Prostate gland (tissue), 2 donors: ENCODE measurements around the gene PAN3. TPM values are rescaled to one million over a fixed set of nuclear protein-coding genes. Genes with fewer than 3 reads are reported as not detected.

Experiments used
- DNase-seq: peaks from one replicate; pipeline ENCODE4 v3.0.0-alpha.2; 2019; ENCODE audit warnings: low spot score
- H3K27ac ChIP-seq, 2 donors: fragments of 200-600 bp; sonication (generic); 2 replicates each; pipeline ENCODE4 v1.5.1; 2017 to 2019
- H3K27me3 ChIP-seq: fragments of 200-600 bp; sonication (generic); replicated peaks from 2 replicates; pipeline ENCODE4 v1.5.1; 2019; ENCODE audit not compliant: insufficient read depth
- H3K36me3 ChIP-seq, 2 donors: fragments of 200-600 bp; sonication (generic); 1 replicate in 1 of 2; 2 replicates in 1 of 2; pipeline versions ENCODE4 v1.5.1 to v1.8.1; 2017 to 2019
- H3K4me1 ChIP-seq: fragments of 200-600 bp; sonication (generic); replicated peaks from 2 replicates; pipeline ENCODE4 v1.5.1; 2019
- H3K4me3 ChIP-seq, 2 donors: fragments of 200-600 bp; sonication (generic); 2 replicates each; pipeline ENCODE4 v1.5.1; 2017 to 2019
- H3K9me3 ChIP-seq: fragments of 200-600 bp; sonication (generic); 2 replicates; pipeline ENCODE4 v1.5.1; 2017
- CTCF ChIP-seq, 4 experiments: fragments of 200-600 bp in 2 of 4; fragments of 450-650 bp in 2 of 4; sonication (generic) in 2 of 4; IDR thresholded peaks; 1 replicate in 3 of 4; 2 replicates in 1 of 4; pipeline ENCODE4 v1.5.1; 2016 to 2019; ENCODE audit warnings: antibody characterized with exemption in 4 of 4, mild to moderate bottlenecking in 2 of 4, moderate library complexity in 2 of 4
- POLR2A ChIP-seq: fragments of 450-650 bp; IDR thresholded peaks from one replicate; pipeline ENCODE4 v1.6.1; 2016; ENCODE audit warnings: antibody characterized with exemption, mild to moderate bottlenecking
- POLR2AphosphoS5 ChIP-seq: sonication (generic); formaldehyde crosslinking; IDR thresholded peaks from one replicate; pipeline ENCODE4 v1.6.1; 2017; ENCODE audit warnings: antibody characterized with exemption
- WGBS: methylation state at CpG from one replicate; pipeline ENCODE4 v1.1.5; 2018; 5-methylcytosine and 5-hydroxymethylcytosine counted together
- intact Hi-C: fragments of 100-400 bp; cut with DNase I; formaldehyde crosslinking; loops from one replicate; pipeline ENCODE4 v1.14.2; 2022
- total RNA-seq, 2 donors: library from RNA; depleted of rRNA; stranded (reverse); fragments of >200 nt; gene quantifications; one replicate each; pipeline ENCODE4 v1.1.0, GENCODE V29; 2016

PAN3 gene
- total RNA-seq, 2 donors from 2014 or later, result 31.4 to 51.7 TPM

GRCh38 chr13:28333204-28333881 lies 195.0 kb downstream of the PAN3 start:
- H3K36me3 ChIP-seq, result no peaks in the 10 kb centered on the region
- DNase-seq, result no peak
- no peak overlapping the region for H3K27ac ChIP-seq
- H3K9me3 ChIP-seq, result no peaks in the 10 kb centered on the region
- H3K27me3 ChIP-seq, result no peaks in the 10 kb centered on the region
- no peak overlapping the region for H3K4me3 ChIP-seq
- intact Hi-C loops, result no loop called here
- H3K4me1 ChIP-seq, result no peaks in the 10 kb centered on the region
- 54% methylated on average over 2 of the region's 2 CpGs for WGBS
- TF ChIP-seq POLR2AphosphoS5 (no peak), POLR2A (no peak), CTCF (IDR thresholded peaks at IDR 0.05) (no peak)

GRCh38 chr13:28336193-28336657 lies 197.9 kb downstream of the PAN3 start:
- no peak for TF ChIP-seq POLR2AphosphoS5
- no peak for TF ChIP-seq POLR2A
- TF ChIP-seq CTCF (IDR thresholded peaks at IDR 0.05), result no peak
- no peaks in the 10 kb centered on the region for H3K27me3 ChIP-seq
- no peaks in the 10 kb centered on the region for H3K9me3 ChIP-seq
- no peaks in the 10 kb centered on the region for H3K36me3 ChIP-seq
- no peak overlapping the region for H3K4me3 ChIP-seq
- H3K4me1 ChIP-seq, result no peaks in the 10 kb centered on the region
- no peak for DNase-seq
- H3K27ac ChIP-seq, result no peak overlapping the region
- intact Hi-C loops, result no loop called here
- WGBS, result 65% methylated on average over 3 of the region's 3 CpGs

GRCh38 chr13:28337166-28338005 lies 199.0 kb downstream of the PAN3 start:
- Histone ChIP-seq H3K27me3 (no peaks in the 10 kb centered on the region), H3K4me1 (no peaks in the 10 kb centered on the region), H3K9me3 (no peaks in the 10 kb centered on the region), H3K27ac (no peak overlapping the region), H3K4me3 (no peak overlapping the region), H3K36me3 (no peaks in the 10 kb centered on the region)
- intact Hi-C loops, result no loop called here
- WGBS, result 48% methylated on average over 4 of the region's 4 CpGs
- TF ChIP-seq POLR2AphosphoS5, result no peak
- TF ChIP-seq POLR2A, result no peak
- no peak for TF ChIP-seq CTCF (IDR thresholded peaks at IDR 0.05)
- DNase-seq, result no peak

GRCh38 chr13:28338006-28338574 lies 199.7 kb downstream of the PAN3 start:
- no peak for DNase-seq
- H3K4me3 ChIP-seq, result no peak overlapping the region
- no peaks in the 10 kb centered on the region for H3K4me1 ChIP-seq
- no peaks in the 10 kb centered on the region for H3K27me3 ChIP-seq
- whole genome bisulfite sequencing, result 40% methylated on average over 4 of the region's 4 CpGs
- intact Hi-C loops, result no loop called here
- no peak for TF ChIP-seq POLR2A
- no peak for TF ChIP-seq CTCF (IDR thresholded peaks at IDR 0.05)
- no peak for TF ChIP-seq POLR2AphosphoS5
- no peak overlapping the region for H3K27ac ChIP-seq
- H3K36me3 ChIP-seq, result no peaks in the 10 kb centered on the region
- H3K9me3 ChIP-seq, result no peaks in the 10 kb centered on the region
